Measurements from ENCODE around the gene CNTRL. TPM values are rescaled to one million over a fixed set of nuclear protein-coding genes. Genes with fewer than 3 reads are reported as not detected.

Gene CNTRL
- total and polyA plus RNA-seq, 12 donors, result 7.4 to 19.1 (median 9.7) TPM

DNA sequence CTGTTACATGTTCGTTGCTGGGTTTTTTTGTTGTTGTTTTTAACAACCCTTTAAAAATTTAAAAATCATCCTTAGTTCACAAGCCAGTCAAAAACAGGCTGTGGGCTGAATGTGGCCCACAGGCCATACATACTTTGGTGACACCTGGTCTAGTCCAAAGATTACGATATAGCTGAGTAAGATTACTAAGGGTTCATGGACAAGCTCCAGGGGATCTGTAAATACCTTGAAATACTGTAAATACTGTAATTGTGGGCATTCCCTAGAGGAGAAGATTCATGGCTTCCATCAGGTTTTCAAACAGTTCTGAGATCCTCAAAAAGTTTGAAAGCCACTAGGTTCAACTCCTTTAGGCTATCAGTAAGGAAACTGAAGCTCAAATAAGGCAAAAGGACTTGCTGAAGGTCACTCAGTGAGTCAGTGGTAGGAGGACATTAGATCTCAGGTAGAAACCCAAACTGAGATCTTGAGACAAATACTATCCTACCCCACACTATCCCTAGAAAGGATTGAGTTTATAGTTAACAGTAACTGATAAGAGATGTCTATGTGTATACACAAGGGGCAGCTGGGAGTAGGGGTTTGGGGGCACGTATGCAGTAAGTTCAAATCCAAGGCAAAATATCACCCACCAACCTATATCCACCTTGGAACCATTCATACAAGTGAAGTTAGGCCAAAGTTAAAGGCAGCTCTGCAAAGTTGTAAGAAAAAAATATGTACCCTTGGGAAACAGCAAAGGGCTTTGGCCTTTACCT, 109.1 kb downstream of the CNTRL start:
- 78 to 86% (median 81%) methylated on average over 3 of the region's 3 CpGs for WGBS, 4 donors
- Histone ChIP-seq H3K27ac (peak overlapping the region in 1 of 5 donors; percentile 2), H3K4me1 (replicated peaks in 1 of 2) (peaks cover 10 to 66% of the 10 kb centered on the region in 2 donors), H3K4me3 (no peak overlapping the region), H3K9me3 (replicated peaks in 1 of 3) (no peaks in the 10 kb centered on the region), H3K27me3 (no peaks in the 10 kb centered on the region), H3K36me3 (replicated peaks in 1 of 2) (peaks cover 0 to 22% of the 10 kb centered on the region in 2 donors)
- no peak for TF ChIP-seq POLR2A (IDR thresholded peaks at IDR 0.05)
- TF ChIP-seq CTCF (IDR thresholded peaks at IDR 0.05), result no peak
- intact Hi-C loops (cut with DNase I), result no loop called here
- no peak for DNase-seq

- H3K27ac ChIP-seq, result no peak overlapping the region
- intact Hi-C loops (cut with DNase I), result no loop called here
- H3K9me3 ChIP-seq (replicated peaks in 1 of 3), result no peaks in the 10 kb centered on the region
- DNase-seq, result no peak
- H3K4me3 ChIP-seq, result no peak overlapping the region
- TF ChIP-seq CTCF (IDR thresholded peaks at IDR 0.05), result no peak
- no peak for TF ChIP-seq POLR2A (IDR thresholded peaks at IDR 0.05)
- H3K27me3 ChIP-seq, result no peaks in the 10 kb centered on the region
- H3K4me1 ChIP-seq (replicated peaks in 1 of 2), result peaks cover 10 to 70% of the 10 kb centered on the region in 2 donors
- peaks cover 0 to 16% of the 10 kb centered on the region in 2 donors for H3K36me3 ChIP-seq (replicated peaks in 1 of 2)
These were observed 109.7 kb downstream of the CNTRL start for GRCh38 chr9:121184463-121184862.

DNA sequence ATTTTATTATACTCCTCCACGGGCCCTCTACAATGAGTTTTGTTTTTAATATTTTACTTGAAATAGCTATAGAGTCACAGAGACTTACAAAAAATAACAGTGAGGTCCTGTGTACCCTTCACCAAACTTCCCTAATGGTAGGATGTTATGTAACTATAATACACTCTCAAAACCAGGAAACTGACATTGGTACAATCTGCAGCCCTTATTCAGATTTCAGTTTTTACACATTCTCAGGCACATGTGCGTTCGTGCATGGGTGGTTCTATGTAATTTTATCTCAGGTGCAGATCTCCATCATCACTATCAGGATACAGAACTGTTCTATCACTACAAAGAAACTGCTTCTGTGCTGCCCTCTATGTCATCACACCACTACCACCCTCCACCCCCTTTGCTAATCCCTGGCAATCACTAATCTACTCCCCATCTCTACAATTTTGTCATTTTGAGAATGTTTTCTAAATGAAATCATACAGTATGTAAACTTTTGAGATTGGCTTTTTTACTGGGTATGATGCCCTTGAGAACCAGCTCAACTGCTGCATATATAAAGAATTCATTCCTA, 110.5 kb downstream of the CNTRL start:
- no peaks in the 10 kb centered on the region for H3K27me3 ChIP-seq
- no peak for DNase-seq
- peaks cover 0 to 11% of the 10 kb centered on the region in 2 donors for H3K36me3 ChIP-seq (replicated peaks in 1 of 2)
- TF ChIP-seq CTCF (IDR thresholded peaks at IDR 0.05) (no peak), POLR2A (IDR thresholded peaks at IDR 0.05) (no peak)
- H3K4me3 ChIP-seq, result no peak overlapping the region
- WGBS, 4 donors, result 57 to 79% (median 70%) methylated on average over 3 of the region's 3 CpGs
- no peak overlapping the region for H3K27ac ChIP-seq
- intact Hi-C loops (cut with DNase I), result no loop called here
- H3K4me1 ChIP-seq (replicated peaks in 1 of 2), result peaks cover 10 to 74% of the 10 kb centered on the region in 2 donors
- H3K9me3 ChIP-seq (replicated peaks in 1 of 3), result no peaks in the 10 kb centered on the region

DNA sequence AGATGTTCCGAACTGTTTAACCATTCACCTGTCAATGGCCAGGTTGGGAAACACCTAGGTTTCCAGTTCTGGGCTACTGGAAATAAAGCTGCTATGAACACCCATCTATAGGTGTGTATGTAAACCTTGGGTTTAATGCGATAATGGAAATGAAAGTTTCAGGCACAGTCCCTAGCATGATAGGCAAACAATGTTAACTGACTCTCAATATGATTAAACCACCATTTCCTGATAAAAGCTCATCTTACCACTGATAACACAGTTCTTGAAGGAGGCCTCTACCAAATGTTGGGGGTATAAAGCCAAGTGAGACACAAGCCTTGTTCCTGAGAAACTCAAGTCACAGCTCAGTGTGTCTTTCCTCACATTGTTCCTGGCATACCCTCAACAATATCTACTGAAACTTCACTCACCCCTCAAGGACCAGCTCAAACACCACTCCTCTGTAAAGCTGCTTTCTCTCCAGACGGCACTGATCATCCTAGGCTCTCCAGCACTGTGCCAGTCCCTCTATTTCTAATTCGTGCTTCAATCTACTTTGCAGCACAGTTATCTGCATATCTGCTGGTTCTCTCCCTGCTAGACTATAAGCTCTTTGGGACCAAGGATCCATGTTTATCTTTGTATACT, 111.1 kb downstream of the CNTRL start:
- H3K4me3 ChIP-seq, result no peak overlapping the region
- no peak overlapping the region for H3K27ac ChIP-seq
- peaks cover 0 to 5% of the 10 kb centered on the region in 2 donors for H3K36me3 ChIP-seq (replicated peaks in 1 of 2)
- no peaks in the 10 kb centered on the region for H3K9me3 ChIP-seq (replicated peaks in 1 of 3)
- H3K27me3 ChIP-seq, result no peaks in the 10 kb centered on the region
- DNase-seq, result no peak
- H3K4me1 ChIP-seq (replicated peaks in 1 of 2), result peaks cover 11 to 74% of the 10 kb centered on the region in 2 donors
- no peak for TF ChIP-seq CTCF (IDR thresholded peaks at IDR 0.05)
- no peak for TF ChIP-seq POLR2A (IDR thresholded peaks at IDR 0.05)
- WGBS, 4 donors, result 92 to 97% (median 92%) methylated on average over 4 of the region's 4 CpGs
- intact Hi-C loops (cut with DNase I), result no loop called here
